SIG-M5 (cell line): ENCODE measurements around the gene CNST.
"Not testable (repeated sequence)": the region's sequence is repeated elsewhere in the genome, so short reads cannot be mapped to it uniquely, and the experiment has no call there.

Experiments used
- DNase-seq: peaks from one replicate; lab custom pipeline; 2025; lab: John Stamatoyannopoulos, UW

CNST gene

GRCh38 chr1:246618240-246618808, 52.1 kb downstream of the CNST start:
- no peak for DNase-seq

DNA sequence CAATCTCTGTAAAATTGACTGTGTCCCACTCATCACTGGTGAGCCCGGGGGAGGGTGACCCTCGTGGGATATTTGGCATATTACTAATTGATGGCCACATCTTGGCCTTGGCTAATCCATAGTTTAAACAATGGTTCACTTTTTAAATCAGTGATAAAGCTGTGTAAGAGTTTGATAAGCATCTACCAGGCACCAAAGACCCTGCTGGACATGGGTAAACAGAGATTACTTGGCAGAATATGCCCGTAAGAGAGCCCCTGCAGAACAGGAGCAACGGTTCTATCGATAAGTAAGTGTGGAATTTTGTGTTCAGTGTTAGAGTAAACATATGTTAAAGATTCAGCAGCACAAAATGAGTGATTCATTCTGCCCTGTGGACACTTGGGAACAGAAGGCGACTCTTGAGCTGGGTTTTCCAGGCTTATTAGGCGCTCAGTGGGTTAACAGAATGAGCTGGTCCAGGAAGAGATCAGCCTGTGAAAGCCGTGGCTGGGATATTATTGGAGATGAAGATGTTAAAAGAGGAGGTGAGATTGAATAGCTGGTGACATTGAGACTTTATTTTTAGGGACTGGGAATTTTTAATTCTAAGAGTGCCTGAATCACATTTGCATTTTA, 55.9 kb downstream of the CNST start:
- no peak for DNase-seq

DNA sequence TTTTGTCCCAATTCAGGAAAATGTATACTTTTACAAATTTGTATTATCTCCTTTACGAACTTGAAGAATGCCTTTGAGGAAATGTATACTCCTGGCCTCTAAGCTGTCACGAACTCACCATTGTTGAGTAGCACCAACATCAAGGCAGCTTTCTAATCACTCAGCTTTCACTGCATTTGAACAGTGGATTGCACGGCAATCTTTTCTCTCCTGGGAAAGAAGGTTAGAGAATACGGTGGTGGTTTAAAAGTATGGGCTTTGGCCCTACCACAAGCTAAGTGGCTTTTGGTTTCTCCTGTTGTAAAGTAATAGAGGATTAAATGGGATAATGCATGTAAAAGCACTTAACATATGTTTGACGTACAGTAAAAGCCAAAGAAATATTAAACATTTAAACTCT, 57.8 kb downstream of the CNST start:
- DNase-seq = no peak

- no peak for DNase-seq
Observed at GRCh38 chr1:246629030-246629429, 62.8 kb downstream of the CNST start.

DNA sequence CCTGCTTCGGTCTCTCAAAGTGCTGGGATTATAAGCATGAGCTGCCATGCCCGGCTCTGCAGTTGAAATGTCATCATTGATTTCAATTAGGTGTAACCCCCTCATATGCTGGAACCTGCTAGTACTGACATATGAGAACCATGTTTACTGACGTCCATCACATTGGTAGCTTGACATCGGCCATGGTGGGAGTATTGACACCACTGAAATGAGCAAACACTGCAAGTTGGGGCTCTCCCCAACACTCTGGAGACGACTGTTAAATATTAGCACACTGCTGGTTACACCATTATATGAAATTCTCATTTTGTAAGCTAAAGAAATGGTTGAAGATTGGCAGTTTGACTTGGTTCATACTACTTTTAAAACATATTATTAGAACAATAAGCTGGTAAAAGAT, 63.7 kb downstream of the CNST start:
- DNase-seq = no peak

DNA sequence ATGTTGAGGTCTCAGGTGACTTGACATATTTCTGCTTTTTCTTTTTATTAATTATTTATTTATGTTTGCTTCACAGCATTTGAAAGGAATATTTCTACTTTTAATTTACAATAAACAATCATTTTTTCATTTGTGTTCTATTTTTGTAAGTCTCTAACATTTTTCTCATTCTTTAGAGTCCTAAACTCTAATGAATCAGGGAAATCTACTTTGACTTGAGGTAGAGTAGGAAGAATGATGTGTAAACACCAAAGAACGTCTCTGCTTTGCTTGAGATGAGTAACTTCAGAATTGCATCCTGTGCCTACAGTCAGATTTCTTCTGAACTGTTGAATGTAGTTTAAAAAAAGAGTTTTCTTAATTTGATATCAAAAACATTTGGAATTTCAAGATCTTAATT, 65.2 kb downstream of the CNST start:
- DNase-seq = no peak

DNA sequence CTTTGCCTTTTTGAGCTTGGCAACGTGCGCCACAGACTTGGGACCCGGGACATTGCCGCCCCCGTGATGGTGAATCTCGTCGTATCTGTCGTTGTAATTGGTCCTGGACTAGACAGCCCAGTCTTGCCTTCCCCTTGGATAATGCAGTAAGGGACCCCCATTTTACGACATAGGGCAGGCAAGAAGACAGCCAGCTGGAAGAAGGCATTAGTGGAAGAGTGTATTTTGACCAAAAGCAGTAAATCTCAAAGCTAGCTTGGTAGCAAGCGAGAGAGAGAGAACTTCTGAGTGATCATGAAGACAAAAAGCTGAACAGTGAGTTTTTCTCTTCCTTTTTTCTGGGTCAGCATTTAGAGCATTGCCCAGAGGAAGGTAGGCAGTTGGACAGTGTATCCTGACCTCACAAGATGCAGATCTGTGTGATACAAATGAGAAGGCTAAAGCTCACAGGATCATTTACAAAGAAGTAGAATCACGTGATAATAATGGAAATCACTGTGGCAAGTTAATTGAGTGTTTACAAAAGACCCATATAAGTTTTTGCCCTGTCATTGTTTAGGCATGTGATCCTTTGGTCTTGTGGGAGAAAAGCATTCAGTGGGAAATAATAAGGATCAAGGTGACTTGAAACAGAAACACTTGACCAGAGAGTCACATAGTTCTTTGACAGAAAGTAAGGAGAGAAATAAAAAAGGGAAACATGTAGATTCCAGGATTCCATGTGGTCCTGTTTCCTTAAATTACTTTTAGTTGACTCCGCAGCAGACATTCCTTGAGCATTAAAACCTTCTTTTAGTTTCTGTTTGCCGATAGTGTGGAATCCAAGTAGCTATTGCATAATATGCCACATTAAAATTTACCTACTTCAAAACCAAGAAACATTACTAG, 66.3 kb downstream of the CNST start:
- no peak for DNase-seq

- not testable (repeated sequence) for DNase-seq
Observed at GRCh38 chr1:246634659-246635058, 68.4 kb downstream of the CNST start.

DNA sequence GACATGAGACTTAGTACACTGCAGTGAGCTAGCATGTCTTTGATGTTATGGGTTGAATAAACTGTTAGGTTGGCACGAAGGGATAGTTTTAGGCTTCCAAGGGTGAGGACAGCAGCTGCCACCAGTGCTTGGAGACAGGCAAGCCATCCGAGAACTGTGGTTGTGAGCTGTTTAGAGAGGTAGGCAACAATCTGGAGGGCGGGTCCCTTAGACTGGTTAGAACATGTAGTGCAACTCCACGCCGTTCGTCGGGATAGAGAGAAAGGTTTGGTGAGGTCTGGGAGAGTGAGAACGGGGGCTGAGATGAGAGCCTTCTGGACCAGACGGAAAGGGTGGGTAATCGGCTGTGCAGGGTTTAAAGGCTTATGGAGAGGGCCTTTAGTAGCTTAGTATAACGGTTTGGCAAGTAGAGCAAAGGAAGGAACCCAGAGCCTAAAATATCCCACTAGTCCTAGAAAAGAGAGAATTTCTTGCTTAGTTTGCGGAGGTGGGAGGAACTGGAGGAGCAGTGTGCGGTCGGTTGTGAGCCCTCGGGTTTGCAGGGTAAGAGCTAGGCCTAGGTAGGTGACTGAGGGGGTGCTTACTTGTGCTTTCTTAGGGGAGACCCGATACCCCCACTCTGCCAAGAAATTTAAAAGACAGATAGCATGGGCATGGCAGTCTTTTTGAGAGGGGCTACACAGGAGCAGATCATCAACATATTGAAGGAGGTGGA, 72.8 kb downstream of the CNST start:
- no peak for DNase-seq

DNA sequence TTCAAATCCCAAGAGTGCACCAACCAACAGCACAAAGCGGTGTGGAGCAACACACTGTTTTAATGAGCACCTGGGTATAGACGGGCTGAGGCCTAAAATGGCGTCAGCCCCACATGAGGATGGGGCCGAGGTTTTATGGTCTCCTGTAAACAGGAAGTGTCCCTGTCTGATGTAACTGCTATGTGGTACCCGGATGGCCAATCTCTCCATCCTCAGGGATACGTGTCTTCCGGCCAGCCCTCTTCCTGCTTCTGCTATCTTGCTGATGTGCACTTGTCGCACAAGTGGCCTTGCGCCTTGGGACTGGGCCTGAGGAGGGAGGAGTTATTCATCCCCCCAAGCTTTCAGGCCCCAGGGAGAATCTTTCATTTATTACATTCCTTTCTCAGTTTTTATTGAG, 73.5 kb downstream of the CNST start:
- no peak for DNase-seq

DNA sequence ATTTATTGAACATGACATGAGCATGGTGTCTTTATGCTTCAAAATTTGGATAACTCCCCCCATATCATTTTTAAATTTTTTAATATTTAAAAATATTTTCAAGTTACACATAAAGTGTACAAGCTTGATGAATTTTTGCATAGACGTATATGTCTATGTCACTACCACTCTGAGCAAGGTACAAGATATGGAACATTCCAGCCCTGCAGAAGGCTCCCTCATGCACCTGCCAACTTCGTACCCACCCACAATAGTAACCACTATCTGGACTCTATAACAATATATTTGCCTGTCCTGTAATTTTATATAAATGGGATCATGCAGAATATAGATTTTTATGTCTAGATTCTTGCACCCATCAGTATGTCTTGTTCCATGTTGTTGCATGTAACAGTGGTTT, 74.5 kb downstream of the CNST start:
- DNase-seq = no peak

DNA sequence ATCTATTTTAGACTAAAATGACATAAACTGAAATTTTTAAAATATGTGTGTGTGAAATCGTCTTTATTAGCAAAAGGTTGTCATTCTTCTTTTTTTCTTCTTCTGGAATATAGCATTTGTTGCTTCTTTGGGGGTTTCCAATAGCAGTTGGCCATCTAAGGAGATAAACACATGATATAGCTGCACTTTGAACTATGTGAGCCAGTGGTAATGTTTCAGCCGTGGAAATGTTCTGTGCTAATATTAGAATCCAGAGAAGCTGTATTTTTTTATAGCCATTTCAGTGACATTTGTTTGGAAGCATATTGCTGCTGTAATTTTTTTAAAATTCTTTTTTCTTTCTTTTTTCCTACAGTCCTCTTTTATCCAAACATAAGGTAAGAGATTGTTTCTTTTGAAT, 75.1 kb downstream of the CNST start:
- DNase-seq = no peak

DNA sequence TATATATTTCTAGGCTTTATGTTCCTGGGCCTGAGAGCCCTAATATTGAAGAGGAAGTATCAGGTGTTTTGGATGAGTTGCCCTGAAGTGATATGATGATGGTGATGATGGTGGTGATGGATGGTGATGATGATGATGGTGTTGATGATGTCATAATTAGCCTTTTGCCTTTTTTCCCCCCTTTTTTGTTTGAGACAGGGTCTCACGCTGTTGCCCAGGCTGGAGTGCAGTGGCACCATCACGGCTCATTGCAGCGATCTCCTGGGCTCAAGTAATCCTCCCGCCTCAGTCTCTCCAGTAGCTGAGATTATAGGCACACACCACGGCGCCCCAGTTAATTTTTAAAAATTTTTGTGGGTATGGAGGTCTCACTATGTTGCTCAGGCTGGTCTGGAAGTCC, 76.5 kb downstream of the CNST start:
- DNase-seq = no peak

GRCh38 chr1:246647113-246647512, 80.9 kb downstream of the CNST start:
- no peak for DNase-seq

GRCh38 chr1:246647513-246647912, 81.3 kb downstream of the CNST start:
- DNase-seq = no peak

- no peak for DNase-seq
Observed at GRCh38 chr1:246651012-246651695, 84.9 kb downstream of the CNST start.

- DNase-seq = no peak
Observed at GRCh38 chr1:246658567-246658966, 92.3 kb downstream of the CNST start.

- DNase-seq = no peak
Observed at GRCh38 chr1:246659594-246660140, 93.4 kb downstream of the CNST start.

- no peak for DNase-seq
Observed at GRCh38 chr1:246661451-246661850, 95.2 kb downstream of the CNST start.

- no peak for DNase-seq
Observed at GRCh38 chr1:246667773-246668172, 101.5 kb downstream of the CNST start.

DNA sequence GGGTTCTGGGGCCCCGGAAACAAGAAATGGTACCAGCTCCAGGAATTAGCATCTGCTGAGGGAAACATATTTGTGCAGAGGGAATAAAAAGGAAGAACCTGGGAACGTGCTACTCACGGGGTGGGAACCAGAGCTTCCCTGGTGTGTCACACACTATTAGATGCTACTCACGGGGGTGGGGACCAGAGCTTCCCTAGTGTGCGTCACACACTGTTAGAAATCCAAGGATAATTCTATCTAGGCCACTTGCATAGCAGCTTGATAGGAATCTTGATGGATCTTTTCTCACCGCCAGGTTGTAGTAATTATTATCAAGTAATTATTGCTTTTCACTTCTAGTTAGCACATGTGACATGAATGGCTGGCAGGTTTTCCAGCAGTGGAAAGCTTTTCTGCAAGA, 103.4 kb downstream of the CNST start:
- DNase-seq = no peak

- no peak for DNase-seq
Observed at GRCh38 chr1:246674049-246674448, 107.8 kb downstream of the CNST start.
